NT2/D1 (cell line): Measurements from ENCODE around the gene CCT6B.

Experiments used
- SUZ12 ChIP-seq: IDR thresholded peaks from 2 replicates; pipeline ENCODE4 v1.6.1; 2011; ENCODE audit not compliant: insufficient read length, insufficient read depth; ENCODE audit errors: extremely low read depth
- YY1 ChIP-seq: IDR thresholded peaks from 2 replicates; pipeline ENCODE4 v1.6.1; 2011; ENCODE audit not compliant: insufficient read length, insufficient read depth
- ZNF274 ChIP-seq: IDR thresholded peaks from 2 replicates; pipeline ENCODE4 v1.6.1; 2011; ENCODE audit warnings: mild to moderate bottlenecking, low read depth, low read length

DNA sequence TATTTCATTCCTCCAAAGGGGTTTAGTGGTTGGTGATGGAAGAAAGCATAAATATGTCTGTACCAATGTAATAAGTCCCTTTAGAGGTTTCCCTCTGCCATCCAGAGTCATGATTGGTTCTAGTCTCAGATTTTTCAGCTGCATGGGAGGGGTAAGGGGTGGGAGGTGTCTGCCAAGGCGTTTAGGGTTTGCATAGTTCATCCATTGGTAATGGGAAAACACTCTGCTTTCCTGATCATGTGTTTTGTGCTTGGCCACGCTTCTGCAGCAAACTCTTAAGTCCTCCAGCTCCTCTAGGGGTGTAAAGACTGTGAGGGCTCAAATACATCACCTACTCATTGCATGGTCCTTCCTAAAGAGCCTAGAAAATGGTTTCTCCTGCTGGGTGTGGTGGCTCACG, 48.8 kb upstream of the CCT6B start:
- TF ChIP-seq ZNF274 (no peak), YY1 (no peak), SUZ12 (no peak)
